ENCODE results near the gene ATP1A4. TPM values are rescaled to one million over a fixed set of nuclear protein-coding genes. Genes with fewer than 3 reads are reported as not detected.

The ATP1A4 gene
- total RNA-seq, 2 experiments from 2014 or later = not detected

Other genes with a start within 250 kb of the ATP1A4 start
- gene TAGLN2, start 226.1 kb upstream of the ATP1A4 start, total RNA-seq = 100 to 1,000 TPM; 532 to 538 TPM
- under 1 TPM in 1 of 2 experiments, not detected in 1; 0.06 TPM for gene IGSF9, start 206.0 kb upstream of the ATP1A4 start, total RNA-seq
- not detected for gene SLAMF9, start 197.4 kb upstream of the ATP1A4 start, total RNA-seq
- 1 to 10 TPM; 6.2 to 6.5 TPM for gene PIGM, start 119.6 kb upstream of the ATP1A4 start, total RNA-seq
- not detected for gene KCNJ10, start 81.4 kb upstream of the ATP1A4 start, total RNA-seq
- not detected for gene KCNJ9, start 70.1 kb upstream of the ATP1A4 start, total RNA-seq
- gene IGSF8, start 53.0 kb upstream of the ATP1A4 start, total RNA-seq = 10 to 100 TPM; 43.8 to 45.7 TPM
- gene ATP1A2, start 35.8 kb upstream of the ATP1A4 start, total RNA-seq = not detected
- not detected for gene CASQ1, start 39.0 kb downstream of the ATP1A4 start, total RNA-seq
- gene PEA15, start 53.8 kb downstream of the ATP1A4 start, total RNA-seq = 10 to 100 TPM; 78.4 to 81.3 TPM
- 10 to 100 TPM; 96.7 to 99.1 TPM for gene DCAF8, start 110.9 kb downstream of the ATP1A4 start, total RNA-seq
- 10 to 100 TPM; 57.0 to 58.1 TPM for gene PEX19, start 133.5 kb downstream of the ATP1A4 start, total RNA-seq
- gene COPA, start 191.6 kb downstream of the ATP1A4 start, total RNA-seq = 100 to 1,000 TPM; 127 to 130 TPM
- gene NCSTN, start 191.8 kb downstream of the ATP1A4 start, total RNA-seq = 10 to 100 TPM; 58.0 to 58.4 TPM
- under 1 TPM; 0.46 to 0.59 TPM for gene NHLH1, start 215.5 kb downstream of the ATP1A4 start, total RNA-seq
- gene VANGL2, start 249.0 kb downstream of the ATP1A4 start, total RNA-seq = under 1 TPM; 0.04 to 0.06 TPM

Data from activated CD8-positive, alpha-beta memory T cell treated with anti-CD3 and anti-CD28 coated beads for 36 hours (primary cell).